Stimulated activated CD8-positive, alpha-beta memory T cell treated with anti-CD3 and anti-CD28 coated beads, Interleukin-7, amount 100 ng/mL, for 4 hours (primary cell): ENCODE measurements around the gene ZNRF1.

Experiments used
- DNase-seq, 2 donors: peaks; one replicate each; pipeline ENCODE4 v3.0.0-alpha.2; 2020; ENCODE audit warnings: low read depth in 2 of 2

ZNRF1 gene

GRCh38 chr16:75097191-75097761 is 98.5 kb downstream of the ZNRF1 start:
- no peak for DNase-seq

- DNase-seq, result peak; percentile 58 to 62
These were observed 99.4 kb downstream of the ZNRF1 start for GRCh38 chr16:75097941-75098901.

- no peak for DNase-seq
These were observed 100.3 kb downstream of the ZNRF1 start for GRCh38 chr16:75099075-75099667.

GRCh38 chr16:75099738-75100602 is 101.1 kb downstream of the ZNRF1 start:
- no peak for DNase-seq

GRCh38 chr16:75100603-75100990 is 101.8 kb downstream of the ZNRF1 start:
- no peak for DNase-seq

- DNase-seq, result no peak
These were observed 102.8 kb downstream of the ZNRF1 start for GRCh38 chr16:75101635-75102034.

- no peak for DNase-seq
These were observed 103.8 kb downstream of the ZNRF1 start for GRCh38 chr16:75102595-75102994.

- no peak for DNase-seq
These were observed 105.2 kb downstream of the ZNRF1 start for GRCh38 chr16:75103994-75104393.

- no peak for DNase-seq
These were observed 106.0 kb downstream of the ZNRF1 start for GRCh38 chr16:75104836-75105235.

- DNase-seq, result no peak
These were observed 106.7 kb downstream of the ZNRF1 start for GRCh38 chr16:75105306-75106061.

GRCh38 chr16:75106351-75107274 is 107.8 kb downstream of the ZNRF1 start:
- no peak for DNase-seq

- no peak for DNase-seq
These were observed 108.7 kb downstream of the ZNRF1 start for GRCh38 chr16:75107505-75107904.

- peak; percentile 46 to 60 for DNase-seq
These were observed 110.2 kb downstream of the ZNRF1 start for GRCh38 chr16:75108792-75109731.

- DNase-seq, result no peak
These were observed 111.0 kb downstream of the ZNRF1 start for GRCh38 chr16:75109732-75110243.

- peak; percentile 60 to 61 for DNase-seq
These were observed 112.1 kb downstream of the ZNRF1 start for GRCh38 chr16:75110637-75111513.

- no peak for DNase-seq
These were observed 112.7 kb downstream of the ZNRF1 start for GRCh38 chr16:75111514-75111940.

GRCh38 chr16:75111961-75112733 is 113.3 kb downstream of the ZNRF1 start:
- DNase-seq, result no peak
